PC-3 (cell line): ENCODE data around the gene SERAC1.

ENCODE experiments used
- EZH2 ChIP-seq: fragments of 300-600 bp; sonication (generic); IDR thresholded peaks from one replicate; pipeline ENCODE4 v1.6.1; 2017; ENCODE audit warnings: antibody characterized with exemption, mild to moderate bottlenecking, low read length; ENCODE audit not compliant: unreplicated experiment
- EZH2phosphoT487 ChIP-seq: fragments of 300-600 bp; sonication (generic); IDR thresholded peaks from 2 replicates; pipeline ENCODE4 v1.6.1; 2018; ENCODE audit warnings: mild to moderate bottlenecking, antibody characterized with exemption, low read length, borderline replicate concordance
- TF ChIP-seq, protein P1 (sequence below): fragments of 300-600 bp; sonication (generic); conservative IDR thresholded peaks from 2 replicates; pipeline ENCODE4 v1.5.1; 2017; ENCODE audit warnings: antibody characterized with exemption, low read depth, mild to moderate bottlenecking, low read length

GRCh38 chr6:158213925-158214674, 46.0 kb upstream of the SERAC1 start:
- TF ChIP-seq, protein P1, sequence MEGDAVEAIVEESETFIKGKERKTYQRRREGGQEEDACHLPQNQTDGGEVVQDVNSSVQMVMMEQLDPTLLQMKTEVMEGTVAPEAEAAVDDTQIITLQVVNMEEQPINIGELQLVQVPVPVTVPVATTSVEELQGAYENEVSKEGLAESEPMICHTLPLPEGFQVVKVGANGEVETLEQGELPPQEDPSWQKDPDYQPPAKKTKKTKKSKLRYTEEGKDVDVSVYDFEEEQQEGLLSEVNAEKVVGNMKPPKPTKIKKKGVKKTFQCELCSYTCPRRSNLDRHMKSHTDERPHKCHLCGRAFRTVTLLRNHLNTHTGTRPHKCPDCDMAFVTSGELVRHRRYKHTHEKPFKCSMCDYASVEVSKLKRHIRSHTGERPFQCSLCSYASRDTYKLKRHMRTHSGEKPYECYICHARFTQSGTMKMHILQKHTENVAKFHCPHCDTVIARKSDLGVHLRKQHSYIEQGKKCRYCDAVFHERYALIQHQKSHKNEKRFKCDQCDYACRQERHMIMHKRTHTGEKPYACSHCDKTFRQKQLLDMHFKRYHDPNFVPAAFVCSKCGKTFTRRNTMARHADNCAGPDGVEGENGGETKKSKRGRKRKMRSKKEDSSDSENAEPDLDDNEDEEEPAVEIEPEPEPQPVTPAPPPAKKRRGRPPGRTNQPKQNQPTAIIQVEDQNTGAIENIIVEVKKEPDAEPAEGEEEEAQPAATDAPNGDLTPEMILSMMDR = peak; percentile 84
- TF ChIP-seq EZH2 (no peak), EZH2phosphoT487 (no peak)
